Liver (tissue), 9 donors: ENCODE results near the gene PLEKHN1. TPM values are rescaled to one million over a fixed set of nuclear protein-coding genes. Genes with fewer than 3 reads are reported as not detected.

Experiments
- DNase-seq: peaks from one replicate; pipeline ENCODE4 v3.0.0-alpha.2; 2017; ENCODE audit warnings: low spot score
- H3K27ac ChIP-seq, 2 donors: one replicate each; pipeline ENCODE4 v1.7.0; 2013; ENCODE audit warnings: inconsistent platforms in 2 of 2, low read length in 2 of 2, control low read depth in 1 of 2, low read depth in 1 of 2, mild to moderate bottlenecking in 1 of 2
- H3K27me3 ChIP-seq, 4 donors: one replicate each; pipeline versions ENCODE4 v1.6.1 to v1.7.0; 2013; ENCODE audit warnings: low read length in 3 of 4, inconsistent platforms in 1 of 4, mild to moderate bottlenecking in 1 of 4, moderate library complexity in 1 of 4; ENCODE audit not compliant: control insufficient read depth in 4 of 4, insufficient read depth in 4 of 4
- H3K36me3 ChIP-seq, 4 donors: one replicate each; pipeline versions ENCODE4 v1.6.1 to v1.7.0; 2013; ENCODE audit warnings: low read length in 3 of 4, mild to moderate bottlenecking in 3 of 4, low read depth in 1 of 4, moderate library complexity in 1 of 4; ENCODE audit not compliant: control insufficient read depth in 4 of 4, insufficient read depth in 3 of 4
- H3K4me1 ChIP-seq, 4 donors: one replicate each; pipeline versions ENCODE4 v1.6.1 to v1.7.0; 2013; ENCODE audit warnings: low read length in 3 of 4, mild to moderate bottlenecking in 3 of 4, moderate library complexity in 1 of 4; ENCODE audit not compliant: control insufficient read depth in 4 of 4, insufficient read depth in 4 of 4
- H3K4me3 ChIP-seq, 3 donors: one replicate each; pipeline versions ENCODE4 v1.6.1 to v1.7.0; 2013; ENCODE audit warnings: low read length in 3 of 3, control low read depth in 1 of 3, low read depth in 1 of 3, mild to moderate bottlenecking in 1 of 3
- H3K9ac ChIP-seq, 2 donors: one replicate each; pipeline ENCODE4 v1.7.0; 2013; ENCODE audit warnings: low read length in 2 of 2, mild to moderate bottlenecking in 2 of 2, moderate library complexity in 2 of 2, control low read depth in 1 of 2, low read depth in 1 of 2
- H3K9me3 ChIP-seq, 4 donors: one replicate each; pipeline versions ENCODE4 v1.6.1 to v1.7.0; 2013; ENCODE audit warnings: low read length in 3 of 4; ENCODE audit not compliant: control insufficient read depth in 4 of 4
- ATF3 ChIP-seq: IDR thresholded peaks from 2 replicates; pipeline ENCODE4 v1.6.1; 2016; ENCODE audit warnings: antibody characterized with exemption
- CTCF ChIP-seq: fragments of 150-350 bp; IDR thresholded peaks from 2 replicates; pipeline ENCODE4 v1.5.1; 2017; ENCODE audit warnings: improper control_type of control experiment, low read depth, low read length; ENCODE audit not compliant: missing input control
- EGR1 ChIP-seq, 2 donors: IDR thresholded peaks; 2 replicates each; pipeline ENCODE4 v1.6.1; 2016 to 2018; ENCODE audit warnings: antibody characterized with exemption in 2 of 2, low read depth in 2 of 2
- FOXA1 ChIP-seq: IDR thresholded peaks from 2 replicates; pipeline ENCODE4 v1.6.1; 2016; ENCODE audit warnings: antibody characterized with exemption
- FOXA2 ChIP-seq: IDR thresholded peaks from 2 replicates; pipeline ENCODE4 v1.6.1; 2016; ENCODE audit warnings: antibody characterized with exemption
- GABPA ChIP-seq, 2 donors: IDR thresholded peaks in 1 of 2; conservative IDR thresholded peaks in 1 of 2; 2 replicates each; pipeline ENCODE4 v1.6.1; 2016; ENCODE audit warnings: antibody characterized with exemption in 2 of 2, mild to moderate bottlenecking in 1 of 2, moderate library complexity in 1 of 2
- HNF4A ChIP-seq, 2 donors: conservative IDR thresholded peaks; 2 replicates each; pipeline ENCODE4 v1.6.1; 2016; ENCODE audit warnings: antibody characterized with exemption in 2 of 2, mild to moderate bottlenecking in 2 of 2
- HNF4G ChIP-seq: IDR thresholded peaks from 2 replicates; pipeline ENCODE4 v1.6.1; 2016; ENCODE audit warnings: antibody characterized with exemption
- JUND ChIP-seq, 2 donors: IDR thresholded peaks; 2 replicates each; pipeline ENCODE4 v1.6.1; 2016; ENCODE audit warnings: antibody characterized with exemption in 2 of 2
- MAX ChIP-seq: IDR thresholded peaks from 2 replicates; pipeline ENCODE4 v1.6.1; 2016; ENCODE audit warnings: antibody characterized with exemption
- NR2F2 ChIP-seq: IDR thresholded peaks from 2 replicates; pipeline ENCODE4 v1.6.1; 2016; ENCODE audit warnings: antibody characterized with exemption
- RAD21 ChIP-seq, 2 donors: IDR thresholded peaks; 2 replicates each; pipeline ENCODE4 v1.6.1; 2016; ENCODE audit warnings: antibody characterized with exemption in 2 of 2, mild to moderate bottlenecking in 2 of 2
- REST ChIP-seq: IDR thresholded peaks from 2 replicates; pipeline ENCODE4 v1.6.1; 2016; ENCODE audit warnings: antibody characterized with exemption, mild to moderate bottlenecking
- RXRA ChIP-seq, 2 donors: IDR thresholded peaks; 2 replicates each; pipeline ENCODE4 v1.6.1; 2017 to 2018; ENCODE audit warnings: antibody characterized with exemption in 2 of 2, mild to moderate bottlenecking in 1 of 2
- SP1 ChIP-seq: IDR thresholded peaks from 2 replicates; pipeline ENCODE4 v1.6.1; 2018; ENCODE audit warnings: antibody characterized with exemption, mild to moderate bottlenecking
- TAF1 ChIP-seq: conservative IDR thresholded peaks from 2 replicates; pipeline ENCODE4 v1.6.1; 2016; ENCODE audit warnings: antibody characterized with exemption, mild to moderate bottlenecking
- YY1 ChIP-seq: IDR thresholded peaks from 2 replicates; pipeline ENCODE4 v1.6.1; 2016; ENCODE audit warnings: antibody characterized with exemption, mild to moderate bottlenecking
- ZBTB33 ChIP-seq: IDR thresholded peaks from 2 replicates; pipeline ENCODE4 v1.6.1; 2016; ENCODE audit warnings: antibody characterized with exemption
- WGBS: extraction: QIAGEN DNeasy Blood & Tissue Kit; methylation state at CpG from one replicate; pipeline ENCODE4 v1.1.7; 2013; 5-methylcytosine and 5-hydroxymethylcytosine counted together
- polyA plus RNA-seq, 2 donors: library from polyadenylated mRNA; stranded (reverse) in 1 of 2; unstranded in 1 of 2; fragments of 200-250 nt in 1 of 2; fragments of >200 nt in 1 of 2; fragmentation: Nextera tagmentation in 1 of 2; extraction: Ambion mirVana in 1 of 2; gene quantifications; one replicate each; pipeline versions ENCODE4 v1.2.1 to v1.2.3, GENCODE V29; 2013 to 2015
- total RNA-seq, 2 donors: library from RNA; depleted of rRNA; stranded (reverse); fragments of >200 nt; gene quantifications; one replicate each; pipeline ENCODE4 v1.2.3, GENCODE V29; 2014
- donor health status: healthy.
- donor health status: healthy.
- donor health status: healthy.
- donor health status: healthy.
- donor health status: healthy.

The PLEKHN1 gene
- total and polyA plus RNA-seq, 4 donors = 0.17 to 0.18 TPM; not detected in 2

- Histone ChIP-seq H3K4me3 (no peak overlapping the region), H3K4me1 (peaks cover 0 to 2% (median 0%) of the 10 kb centered on the region in 4 donors), H3K36me3 (no peaks in the 10 kb centered on the region), H3K9ac (no peak overlapping the region), H3K27ac (no peak overlapping the region), H3K27me3 (peaks cover 0 to 6% (median 2%) of the 10 kb centered on the region in 4 donors), H3K9me3 (no peaks in the 10 kb centered on the region)
- DNase-seq = no peak
- WGBS = 56% methylated on average over 12 of the region's 12 CpGs
- no peak for TF ChIP-seq EGR1 (IDR thresholded peaks at IDR 0.05; ENCODE audit: low read depth in 2 of 2)
- no peak for TF ChIP-seq HNF4G
- no peak for TF ChIP-seq YY1
- TF ChIP-seq RAD21 (IDR thresholded peaks at IDR 0.05) = no peak
- no peak for TF ChIP-seq FOXA1
- TF ChIP-seq HNF4A (conservative IDR thresholded peaks at IDR 0.05) = no peak
- TF ChIP-seq NR2F2 = no peak
- TF ChIP-seq SP1 = no peak
- no peak for TF ChIP-seq MAX
- no peak for TF ChIP-seq GABPA (IDR thresholded peaks at IDR 0.05 in 1 of 2, conservative IDR thresholded peaks at IDR 0.05 in 1 of 2)
- TF ChIP-seq FOXA2 = no peak
- no peak for TF ChIP-seq ZBTB33
- no peak for TF ChIP-seq JUND (IDR thresholded peaks at IDR 0.05)
- no peak for TF ChIP-seq TAF1
- no peak for TF ChIP-seq RXRA (IDR thresholded peaks at IDR 0.05)
- TF ChIP-seq REST = no peak
- no peak for TF ChIP-seq CTCF
- no peak for TF ChIP-seq ATF3
Measured at GRCh38 chr1:984476-984814, 18.2 kb downstream of the PLEKHN1 start.
